GM19239 (cell line): ENCODE results near the gene NEK8.
"Not testable (repeated sequence)": the region's sequence is repeated elsewhere in the genome, so short reads cannot be mapped to it uniquely, and the experiment has no call there.

ENCODE experiments used
- DNase-seq: peaks from one replicate; pipeline ENCODE4 v3.0.0; 2011; ENCODE audit warnings: low spot score; ENCODE audit not compliant: insufficient read length
- FAIRE-seq: peaks from 2 replicates; lab custom pipeline; 2011; peaks lifted over from hg19 to GRCh38; lab: Jason Lieb, UNC

Gene NEK8

GRCh38 chr17:28707339-28707720 is 21.3 kb upstream of the NEK8 start:
- DNase-seq, result no peak
- FAIRE-seq, result no peak

- peak; percentile 95 for DNase-seq
- FAIRE-seq, result peak; percentile 83
Measured at GRCh38 chr17:28710861-28711722, 17.5 kb upstream of the NEK8 start.

- no peak for DNase-seq
- no peak for FAIRE-seq
Measured at GRCh38 chr17:28711723-28712031, 16.9 kb upstream of the NEK8 start, which contains the start of gene PROCA1. Gene PROCA1 (minus strand): TSS chr17:28711888. CDS start chr17:28711660, 228 bp downstream.

- FAIRE-seq, result peak; percentile 55
- peak; percentile 62 for DNase-seq
Measured at GRCh38 chr17:28712032-28712704, 16.4 kb upstream of the NEK8 start.

- FAIRE-seq (no peak), DNase-seq (no peak)
Measured at GRCh38 chr17:28712705-28713415, 15.7 kb upstream of the NEK8 start.

- FAIRE-seq, result no peak
Measured at GRCh38 chr17:28714281-28714680, 14.3 kb upstream of the NEK8 start.

GRCh38 chr17:28715217-28715616 is 13.4 kb upstream of the NEK8 start:
- no peak for FAIRE-seq

More at GRCh38 chr17:28714281-28714680, 14.3 kb upstream of the NEK8 start:
- no peak for DNase-seq

GRCh38 chr17:28716740-28717577 is 11.6 kb upstream of the NEK8 start:
- FAIRE-seq (no peak), DNase-seq (no peak)

More at GRCh38 chr17:28715217-28715616, 13.4 kb upstream of the NEK8 start:
- DNase-seq, result no peak

GRCh38 chr17:28717578-28718332 is 10.8 kb upstream of the NEK8 start, which contains the start of gene RAB34:
Gene RAB34 (minus strand): TSS chr17:28717868. CDS start chr17:28717266, 602 bp downstream.
- no peak for DNase-seq
- FAIRE-seq, result no peak

GRCh38 chr17:28718333-28719020 is 10.1 kb upstream of the NEK8 start:
- FAIRE-seq, result peak; percentile 26

GRCh38 chr17:28719021-28719433 is 9.6 kb upstream of the NEK8 start:
- DNase-seq (no peak), FAIRE-seq (no peak)

More at GRCh38 chr17:28718333-28719020, 10.1 kb upstream of the NEK8 start:
- DNase-seq, result no peak

GRCh38 chr17:28720247-28720996 is 8.2 kb upstream of the NEK8 start:
- no peak for FAIRE-seq
- DNase-seq, result no peak

GRCh38 chr17:28720997-28721329 is 7.6 kb upstream of the NEK8 start:
- DNase-seq, FAIRE-seq: not testable (repeated sequence)

- no peak for DNase-seq
- no peak for FAIRE-seq
Measured at GRCh38 chr17:28722417-28723158, 6.0 kb upstream of the NEK8 start.

GRCh38 chr17:28723159-28723835 is 5.3 kb upstream of the NEK8 start:
- FAIRE-seq, result no peak
- DNase-seq, result no peak

GRCh38 chr17:28723836-28724499 is 4.6 kb upstream of the NEK8 start:
- FAIRE-seq, DNase-seq: not testable (repeated sequence)
